HG03378 (cell line): Measurements from ENCODE around the gene ITIH5.

Experiments used
- ATAC-seq: cut with Tn5 transposase; IDR thresholded peaks from one replicate; pipeline ENCODE4 v1.9.1; 2021; ENCODE audit warnings: mild to moderate bottlenecking, moderate library complexity; ENCODE audit not compliant: unreplicated experiment

ITIH5 gene

GRCh38 chr10:7589748-7590147, 77.0 kb downstream of the ITIH5 start:
- no peak for ATAC-seq

- ATAC-seq = no peak
Measured at GRCh38 chr10:7587865-7588188, 78.9 kb downstream of the ITIH5 start.

- ATAC-seq = no peak
Measured at GRCh38 chr10:7587168-7587864, 79.5 kb downstream of the ITIH5 start.

GRCh38 chr10:7585228-7585627, 81.5 kb downstream of the ITIH5 start:
- no peak for ATAC-seq

- ATAC-seq = no peak
Measured at GRCh38 chr10:7583626-7584025, 83.1 kb downstream of the ITIH5 start.

GRCh38 chr10:7580520-7580919, 86.2 kb downstream of the ITIH5 start:
- ATAC-seq = no peak

GRCh38 chr10:7579681-7580080, 87.1 kb downstream of the ITIH5 start:
- ATAC-seq = no peak

GRCh38 chr10:7577579-7577978, 89.2 kb downstream of the ITIH5 start:
- ATAC-seq = no peak

- no peak for ATAC-seq
Measured at GRCh38 chr10:7577176-7577575, 89.6 kb downstream of the ITIH5 start.

- no peak for ATAC-seq
Measured at GRCh38 chr10:7576340-7576739, 90.4 kb downstream of the ITIH5 start.

GRCh38 chr10:7572391-7572790, 94.4 kb downstream of the ITIH5 start:
- ATAC-seq = no peak

- ATAC-seq = no peak
Measured at GRCh38 chr10:7571981-7572380, 94.8 kb downstream of the ITIH5 start.

GRCh38 chr10:7567911-7568620, 98.7 kb downstream of the ITIH5 start:
- ATAC-seq = no peak

- no peak for ATAC-seq
Measured at GRCh38 chr10:7566891-7567290, 99.9 kb downstream of the ITIH5 start.

GRCh38 chr10:7565871-7566270, 100.9 kb downstream of the ITIH5 start:
- ATAC-seq = no peak

- ATAC-seq = no peak
Measured at GRCh38 chr10:7563770-7564169, 103.0 kb downstream of the ITIH5 start.

- ATAC-seq = no peak
Measured at GRCh38 chr10:7563368-7563767, 103.4 kb downstream of the ITIH5 start.

GRCh38 chr10:7561985-7562384, 104.8 kb downstream of the ITIH5 start:
- ATAC-seq = no peak

GRCh38 chr10:7561216-7561893, 105.4 kb downstream of the ITIH5 start:
- no peak for ATAC-seq

GRCh38 chr10:7560519-7560918, 106.2 kb downstream of the ITIH5 start:
- ATAC-seq = no peak

GRCh38 chr10:7559386-7559785, 107.4 kb downstream of the ITIH5 start:
- ATAC-seq = no peak

GRCh38 chr10:7558036-7558435, 108.7 kb downstream of the ITIH5 start:
- ATAC-seq = no peak
